Body of pancreas (tissue), 4 donors: ENCODE data around the gene MANEA.

Source experiments
- CTCF ChIP-seq, 7 experiments: fragments of 450-650 bp in 4 of 7; fragments of 200-600 bp in 3 of 7; sonication (generic) in 3 of 7; IDR thresholded peaks; one replicate each; pipeline ENCODE4 v1.5.1; 2016 to 2019; ENCODE audit warnings: antibody characterized with exemption in 7 of 7
- POLR2A ChIP-seq, 3 donors: fragments of 450-650 bp; IDR thresholded peaks; one replicate each; pipeline ENCODE4 v1.6.1; 2016; ENCODE audit warnings: antibody characterized with exemption in 3 of 3, mild to moderate bottlenecking in 2 of 3

- no peak for TF ChIP-seq CTCF (IDR thresholded peaks at IDR 0.05)
- TF ChIP-seq POLR2A (IDR thresholded peaks at IDR 0.05) = no peak
Observed at GRCh38 chr6:95578106-95578410, 723 bp downstream of the MANEA start.
